Testis (tissue), 2 donors: ENCODE data around the gene GPR108.

ENCODE experiments used
- CTCF ChIP-seq, 3 experiments: fragments of 450-650 bp in 2 of 3; fragments of 200-600 bp in 1 of 3; sonication (generic) in 1 of 3; IDR thresholded peaks; one replicate each; pipeline ENCODE4 v1.5.1; 2016 to 2019; ENCODE audit warnings: antibody characterized with exemption in 3 of 3, mild to moderate bottlenecking in 2 of 3, moderate library complexity in 1 of 3
- POLR2A ChIP-seq: fragments of 450-650 bp; IDR thresholded peaks from one replicate; pipeline ENCODE4 v1.6.1; 2017; ENCODE audit warnings: antibody characterized with exemption, mild to moderate bottlenecking, moderate library complexity

- TF ChIP-seq CTCF (IDR thresholded peaks at IDR 0.05): no peak
- no peak for TF ChIP-seq POLR2A
These were observed 19.2 kb downstream of the GPR108 start for GRCh38 chr19:6718111-6718740.
